GM18858 (cell line): Measurements from ENCODE around the gene MAGOH.
"Not testable (repeated sequence)": the region's sequence is repeated elsewhere in the genome, so short reads cannot be mapped to it uniquely, and the experiment has no call there.

Experiments used
- ATAC-seq: cut with Tn5 transposase; IDR thresholded peaks from one replicate; pipeline ENCODE4 v1.9.1; 2021; ENCODE audit not compliant: unreplicated experiment

The MAGOH gene

GRCh38 chr1:53190210-53190611 is 48.1 kb downstream of the MAGOH start:
- no peak for ATAC-seq

GRCh38 chr1:53189061-53189460 is 49.3 kb downstream of the MAGOH start:
- ATAC-seq: no peak

GRCh38 chr1:53188099-53188498 is 50.2 kb downstream of the MAGOH start:
- no peak for ATAC-seq

- no peak for ATAC-seq
These were observed 50.9 kb downstream of the MAGOH start for GRCh38 chr1:53187401-53187800.

- no peak for ATAC-seq
These were observed 51.8 kb downstream of the MAGOH start for GRCh38 chr1:53186533-53186932.

- ATAC-seq: not testable (repeated sequence)
These were observed 52.4 kb downstream of the MAGOH start for GRCh38 chr1:53185955-53186297.

GRCh38 chr1:53183095-53183990 is 55.0 kb downstream of the MAGOH start:
- no peak for ATAC-seq

- no peak for ATAC-seq
These were observed 55.6 kb downstream of the MAGOH start for GRCh38 chr1:53182716-53183094.

GRCh38 chr1:53182111-53182593 is 56.2 kb downstream of the MAGOH start:
- no peak for ATAC-seq

GRCh38 chr1:53180951-53181350 is 57.4 kb downstream of the MAGOH start:
- no peak for ATAC-seq

GRCh38 chr1:53180226-53180625 is 58.1 kb downstream of the MAGOH start:
- no peak for ATAC-seq
